H9 (cell line): Measurements from ENCODE around the gene WDHD1. TPM values are rescaled to one million over a fixed set of nuclear protein-coding genes. Genes with fewer than 3 reads are reported as not detected.
A peak's percentile ranks its signal among the peaks of the same experiment; 100 is the strongest.

Experiments
- DNase-seq: peaks from one replicate; pipeline ENCODE4 v3.0.0-alpha.2; 2017
- H2AFZ ChIP-seq: one replicate; pipeline ENCODE4 v1.6.1; 2013; ENCODE audit warnings: mild to moderate bottlenecking, low read length, control low read depth, moderate library complexity
- H2AK5ac ChIP-seq: 2 replicates; pipeline ENCODE4 v1.6.1; 2013; ENCODE audit warnings: low read length, control low read depth, mixed read lengths; ENCODE audit not compliant: insufficient read length
- H2BK120ac ChIP-seq: one replicate; pipeline ENCODE4 v1.6.1; 2013; ENCODE audit warnings: low read depth, mild to moderate bottlenecking, low read length, control low read depth, inconsistent platforms; ENCODE audit not compliant: poor library complexity, severe bottlenecking
- H2BK12ac ChIP-seq: 2 replicates; pipeline ENCODE4 v1.6.1; 2013; ENCODE audit warnings: low read length, control low read depth, mixed read lengths, low read depth; ENCODE audit not compliant: insufficient read length
- H2BK15ac ChIP-seq: 2 replicates; pipeline ENCODE4 v1.6.1; 2013; ENCODE audit warnings: low read depth, low read length, control low read depth
- H2BK20ac ChIP-seq: one replicate; pipeline ENCODE4 v1.6.1; 2013; ENCODE audit warnings: low read depth, mild to moderate bottlenecking, low read length, control low read depth, inconsistent platforms; ENCODE audit not compliant: poor library complexity, severe bottlenecking
- H2BK5ac ChIP-seq: 2 replicates; pipeline ENCODE4 v1.6.1; 2013; ENCODE audit warnings: low read length, control low read depth, mixed read lengths; ENCODE audit not compliant: insufficient read length
- H3K14ac ChIP-seq: 2 replicates; pipeline ENCODE4 v1.6.1; 2013; ENCODE audit warnings: low read length, control low read depth; ENCODE audit not compliant: insufficient read depth
- H3K18ac ChIP-seq: 2 replicates; pipeline ENCODE4 v1.6.1; 2013; ENCODE audit warnings: low read depth, mild to moderate bottlenecking, mixed read lengths, low read length, control low read depth; ENCODE audit not compliant: insufficient read length
- H3K23ac ChIP-seq: 2 replicates; pipeline ENCODE4 v1.6.1; 2013; ENCODE audit warnings: low read length, control low read depth, mixed read lengths, low read depth; ENCODE audit not compliant: insufficient read length
- H3K23me2 ChIP-seq: 2 replicates; pipeline ENCODE4 v1.6.1; 2013; ENCODE audit warnings: low read depth, mild to moderate bottlenecking, mixed read lengths, low read length, control low read depth; ENCODE audit not compliant: insufficient read length, poor library complexity, severe bottlenecking
- H3K27ac ChIP-seq: 2 replicates; pipeline ENCODE4 v1.5.1; 2013; ENCODE audit warnings: low read length, control low read depth, mixed read lengths, low read depth; ENCODE audit not compliant: insufficient read length
- H3K27me3 ChIP-seq: 2 replicates; pipeline ENCODE4 v1.6.1; 2013; ENCODE audit warnings: low read length, control low read depth, inconsistent platforms; ENCODE audit not compliant: insufficient read depth
- H3K4ac ChIP-seq: 2 replicates; pipeline ENCODE4 v1.6.1; 2013; ENCODE audit warnings: low read depth, mild to moderate bottlenecking, control low read depth, inconsistent platforms, low read length, moderate library complexity
- H3K4me1 ChIP-seq: 2 replicates; pipeline ENCODE4 v1.6.1; 2013; ENCODE audit warnings: low read length, control low read depth, inconsistent platforms; ENCODE audit not compliant: insufficient read depth
- H3K4me2 ChIP-seq: 2 replicates; pipeline ENCODE4 v1.6.1; 2013; ENCODE audit warnings: low read length, control low read depth, mixed read lengths; ENCODE audit not compliant: insufficient read length, insufficient read depth
- H3K56ac ChIP-seq: 2 replicates; pipeline ENCODE4 v1.6.1; 2013; ENCODE audit warnings: low read depth, mild to moderate bottlenecking, mixed read lengths, low read length, control low read depth; ENCODE audit not compliant: insufficient read length
- H3K79me1 ChIP-seq: 2 replicates; pipeline ENCODE4 v1.6.1; 2013; ENCODE audit warnings: low read depth, mild to moderate bottlenecking, moderate library complexity, low read length, control low read depth, inconsistent platforms; ENCODE audit not compliant: insufficient read depth, poor library complexity, severe bottlenecking
- H3K79me2 ChIP-seq: 2 replicates; pipeline ENCODE4 v1.6.1; 2013; ENCODE audit warnings: low read length, control low read depth, inconsistent platforms; ENCODE audit not compliant: insufficient read depth
- H3K9ac ChIP-seq: 2 replicates; pipeline ENCODE4 v1.6.1; 2013; ENCODE audit warnings: low read length, control low read depth, mixed read lengths; ENCODE audit not compliant: insufficient read length; ENCODE audit errors: extremely low read depth
- H3K9me3 ChIP-seq: one replicate; pipeline ENCODE4 v1.6.1; 2013; ENCODE audit warnings: low read depth, low read length, inconsistent platforms; ENCODE audit not compliant: control insufficient read depth
- H3T11ph ChIP-seq: one replicate; pipeline ENCODE4 v1.6.1; 2013; ENCODE audit warnings: mild to moderate bottlenecking, low read length, control low read depth, inconsistent platforms
- H4K20me1 ChIP-seq: one replicate; pipeline ENCODE4 v1.6.1; 2013; ENCODE audit not compliant: control insufficient read depth, insufficient read length, insufficient read depth
- H4K5ac ChIP-seq: 2 replicates; pipeline ENCODE4 v1.6.1; 2013; ENCODE audit warnings: low read depth, mild to moderate bottlenecking, mixed read lengths, low read length, control low read depth; ENCODE audit not compliant: insufficient read length
- H4K8ac ChIP-seq: replicated peaks from 2 replicates; pipeline ENCODE4 v1.6.1; 2013; ENCODE audit warnings: low read length, control low read depth, mixed read lengths, low read depth; ENCODE audit not compliant: insufficient read length
- H4K91ac ChIP-seq: 2 replicates; pipeline ENCODE4 v1.6.1; 2013; ENCODE audit warnings: low read depth, mild to moderate bottlenecking, moderate library complexity, mixed read lengths, low read length, control low read depth; ENCODE audit not compliant: insufficient read length
- H3K27ac Mint-ChIP-seq, 3 experiments: 2 replicates in 2 of 3; 3 replicates in 1 of 3; pipeline ENCODE4 v1.8.0; 2020 to 2021; ENCODE audit warnings: mixed read lengths in 3 of 3, mild to moderate bottlenecking in 1 of 3, moderate library complexity in 1 of 3
- H3K27me3 Mint-ChIP-seq: 2 replicates; pipeline ENCODE4 v1.8.0; 2021; ENCODE audit warnings: low read depth, mild to moderate bottlenecking, moderate library complexity, mixed read lengths
- H3K36me3 Mint-ChIP-seq, 3 experiments: 2 replicates in 2 of 3; 3 replicates in 1 of 3; pipeline ENCODE4 v1.8.0; 2020 to 2021; ENCODE audit warnings: low read depth in 3 of 3, mixed read lengths in 3 of 3; ENCODE audit not compliant: insufficient read depth in 1 of 3
- H3K4me1 Mint-ChIP-seq, 2 experiments: 2 replicates each; pipeline ENCODE4 v1.8.0; 2020; ENCODE audit warnings: mixed read lengths in 2 of 2
- H3K4me3 Mint-ChIP-seq, 2 experiments: 2 replicates in 1 of 2; 3 replicates in 1 of 2; pipeline ENCODE4 v1.8.0; 2020 to 2021; ENCODE audit warnings: mild to moderate bottlenecking in 2 of 2, mixed read lengths in 2 of 2, moderate library complexity in 1 of 2
- H3K9me3 Mint-ChIP-seq, 2 experiments: 2 replicates in 1 of 2; 3 replicates in 1 of 2; pipeline ENCODE4 v1.8.0; 2020; ENCODE audit warnings: mild to moderate bottlenecking in 2 of 2, mixed read lengths in 2 of 2, moderate library complexity in 1 of 2
- CTCF ChIP-seq: fragments of 200-600 bp; sonication (generic); conservative IDR thresholded peaks from 3 replicates; pipeline ENCODE4 v1.8.0; 2021; ENCODE audit warnings: antibody characterized with exemption, mild to moderate bottlenecking
- WGBS: extraction: QIAGEN DNeasy Blood & Tissue Kit; methylation state at CpG from one replicate; pipeline ENCODE4 v1.1.7; 2013; ENCODE audit warnings: missing lambda C conversion rate, low lambda C conversion rate, mixed read lengths; ENCODE audit not compliant: insufficient read length; ENCODE audit errors: extremely low coverage; 5-methylcytosine and 5-hydroxymethylcytosine counted together
- total RNA-seq: library from RNA; stranded (reverse); gene quantifications from 2 replicates; pipeline ENCODE4 v1.2.1, GENCODE V29; 2021

Gene WDHD1
- total RNA-seq, 1 experiment from 2014 or later: 93.7 TPM

GRCh38 chr14:55028066-55028465 lies 1.2 kb upstream of the WDHD1 start:
- H3K23ac ChIP-seq: no peak overlapping the region
- H4K20me1 ChIP-seq: no peaks in the 10 kb centered on the region
- no peak overlapping the region for H2AFZ ChIP-seq
- H3K79me2 ChIP-seq: peaks cover 17% of the 10 kb centered on the region; the same call in 1 of the 2 replicates
- H2BK5ac ChIP-seq: no peak overlapping the region
- peak overlapping the region; percentile 91 for H3K9ac ChIP-seq
- Mint-ChIP-seq H3K4me3 (peak overlapping the region; percentile 95 to 96), H3K36me3 (peaks cover 7 to 32% (median 28%) of the 10 kb centered on the region in 3 experiments; a peak in 6 of 7 replicates), H3K27ac (peak overlapping the region in 2 of 3 experiments; percentile 98; a peak in 4 of 7 replicates), H3K9me3 (peaks cover 0 to 4% of the 10 kb centered on the region in 2 experiments; a peak in 1 of 5 replicates), H3K27me3 (no peaks in the 10 kb centered on the region), H3K4me1 (peaks cover 51 to 52% of the 10 kb centered on the region in 2 experiments)
- H3K4me2 ChIP-seq: peak overlapping the region; percentile 79
- H3K27me3 ChIP-seq: no peaks in the 10 kb centered on the region
- H3K23me2 ChIP-seq: peaks cover 13% of the 10 kb centered on the region
- no peak overlapping the region for H4K8ac ChIP-seq
- no peak overlapping the region for H2BK120ac ChIP-seq
- H3K9me3 ChIP-seq: no peaks in the 10 kb centered on the region
- H3K4ac ChIP-seq: no peak overlapping the region
- no peak overlapping the region for H2BK12ac ChIP-seq
- H3K14ac ChIP-seq: no peak overlapping the region
- no peak for DNase-seq
- no peak overlapping the region for H3K18ac ChIP-seq
- H4K5ac ChIP-seq: no peak overlapping the region
- H2AK5ac ChIP-seq: no peak overlapping the region
- H3K56ac ChIP-seq: no peak overlapping the region
- H3K79me1 ChIP-seq: no peaks in the 10 kb centered on the region
- no peaks in the 10 kb centered on the region for H3K4me1 ChIP-seq
- no peak overlapping the region for H2BK15ac ChIP-seq
- no peak overlapping the region for H3T11ph ChIP-seq
- H4K91ac ChIP-seq: no peak overlapping the region
- H3K27ac ChIP-seq: no peak overlapping the region
- no peak overlapping the region for H2BK20ac ChIP-seq
- WGBS: no CpG with 5 or more reads among the region's 8 CpGs
- no peak for TF ChIP-seq CTCF
